Ishikawa (cell line): ENCODE results near the gene NME2.

ENCODE experiments used
- CEBPB ChIP-seq: IDR thresholded peaks from 2 replicates; pipeline ENCODE4 v1.6.1; 2012
- EP300 ChIP-seq: IDR thresholded peaks from 2 replicates; pipeline ENCODE4 v1.6.1; 2012; ENCODE audit warnings: borderline replicate concordance
- FOXM1 ChIP-seq: IDR thresholded peaks from 2 replicates; pipeline ENCODE4 v1.6.1; 2012; ENCODE audit warnings: low read depth, borderline replicate concordance
- MAX ChIP-seq: IDR thresholded peaks from 2 replicates; pipeline ENCODE4 v1.6.1; 2012
- NFIC ChIP-seq: IDR thresholded peaks from 2 replicates; pipeline ENCODE4 v1.6.1; 2012
- RAD21 ChIP-seq: IDR thresholded peaks from 2 replicates; pipeline ENCODE4 v1.6.1; 2012; ENCODE audit warnings: low read depth
- TEAD4 ChIP-seq: IDR thresholded peaks from 2 replicates; pipeline ENCODE4 v1.6.1; 2012
- YY1 ChIP-seq: IDR thresholded peaks from 2 replicates; pipeline ENCODE4 v1.6.1; 2012; ENCODE audit warnings: low read depth

DNA sequence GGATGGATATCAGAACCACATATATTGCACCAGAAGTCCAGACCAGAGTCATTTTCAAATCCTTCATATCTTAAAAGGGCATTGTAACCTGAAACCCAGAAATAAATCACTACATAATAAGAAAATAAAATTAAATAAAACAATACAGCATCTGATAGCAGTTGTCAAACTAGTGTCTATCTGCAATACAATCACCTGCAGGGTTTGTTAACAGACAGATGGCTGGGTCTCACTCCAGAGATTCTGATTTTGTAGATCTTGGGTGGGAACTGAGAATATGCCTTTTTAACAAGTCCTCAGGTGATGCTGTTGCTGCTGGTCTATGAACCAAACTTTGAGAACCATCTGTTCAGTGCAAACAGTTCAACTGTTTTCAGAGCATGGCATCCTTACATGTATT is 37.6 kb downstream of the NME2 start:
- no peak for TF ChIP-seq RAD21
- TF ChIP-seq CEBPB: no peak
- no peak for TF ChIP-seq MAX
- TF ChIP-seq YY1: no peak
- no peak for TF ChIP-seq TEAD4
- no peak for TF ChIP-seq EP300
- TF ChIP-seq FOXM1: no peak
- no peak for TF ChIP-seq NFIC
